WTC11 (cell line): ENCODE results near the gene C9orf57. TPM values are rescaled to one million over a fixed set of nuclear protein-coding genes. Genes with fewer than 3 reads are reported as not detected.
"Not testable (repeated sequence)": the region's sequence is repeated elsewhere in the genome, so short reads cannot be mapped to it uniquely, and the experiment has no call there.

Experiments used
- ATAC-seq: fragments of 200-7000 bp; cut with Tn5 transposase; 2 replicates; pipeline ENCODE4 v1.10.0; 2021; ENCODE audit warnings: mild to moderate bottlenecking, moderate library complexity
- Bru-seq: library from RNA; stranded (reverse); fragments of 400-500 nt; gene quantifications from one replicate; lab custom pipeline; 2021; lab: Mats Ljungman, UMichigan
- CTCF ChIA-PET: fragments of 300-600 bp; sonication (Branson Sonifier 250); formaldehyde crosslinking; loops from one replicate; lab custom pipeline; 2021; ENCODE audit warnings: antibody characterized with exemption; lab: Charles Lee
- POLR2A ChIA-PET: fragments of 350-600 bp; sonication (Branson Sonifier 250); formaldehyde crosslinking; loops from one replicate; lab custom pipeline; 2021; ENCODE audit warnings: antibody characterized with exemption; lab: Charles Lee
- DNase-seq: peaks from one replicate; pipeline ENCODE4 v3.0.0; 2021; ENCODE audit warnings: low spot score
- H3K27ac Mint-ChIP-seq: 2 replicates; pipeline ENCODE4 v1.8.0; 2021; ENCODE audit warnings: mixed read lengths
- H3K27me3 Mint-ChIP-seq: 2 replicates; pipeline ENCODE4 v1.8.0; 2021; ENCODE audit warnings: low read depth, mild to moderate bottlenecking, moderate library complexity, mixed read lengths
- H3K36me3 Mint-ChIP-seq: 2 replicates; pipeline ENCODE4 v1.8.0; 2021; ENCODE audit warnings: mixed read lengths
- H3K4me1 Mint-ChIP-seq: 2 replicates; pipeline ENCODE4 v1.8.0; 2022; ENCODE audit warnings: mixed read lengths
- H3K4me3 Mint-ChIP-seq: 2 replicates; pipeline ENCODE4 v1.8.0; 2021; ENCODE audit warnings: mild to moderate bottlenecking, moderate library complexity, mixed read lengths
- H3K9me3 Mint-ChIP-seq: 2 replicates; pipeline ENCODE4 v1.8.0; 2021; ENCODE audit warnings: mixed read lengths
- CREB1 ChIP-seq: sonication (generic); formaldehyde crosslinking; IDR thresholded peaks from 2 replicates; pipeline ENCODE4 v1.8.0; 2023; ENCODE audit warnings: mild to moderate bottlenecking, missing genetic modification reagents
- CTCF ChIP-seq: fragments of 200-600 bp; IDR thresholded peaks from 2 replicates; pipeline ENCODE4 v1.8.0; 2022; ENCODE audit warnings: antibody characterized with exemption
- E2F4 ChIP-seq: sonication (generic); formaldehyde crosslinking; IDR thresholded peaks from 2 replicates; pipeline ENCODE4 v1.8.1; 2022; ENCODE audit warnings: low read depth, mild to moderate bottlenecking, moderate library complexity, missing genetic modification reagents, borderline replicate concordance
- KAT7 ChIP-seq: sonication (generic); formaldehyde crosslinking; IDR thresholded peaks from 2 replicates; pipeline ENCODE4 v1.8.1; 2023; ENCODE audit warnings: missing genetic modification reagents, mild to moderate bottlenecking, borderline replicate concordance
- MAX ChIP-seq: sonication (generic); formaldehyde crosslinking; IDR thresholded peaks from 2 replicates; pipeline ENCODE4 v1.8.0; 2022; ENCODE audit warnings: mild to moderate bottlenecking, missing genetic modification reagents
- MYBL2 ChIP-seq: sonication (generic); formaldehyde crosslinking; IDR thresholded peaks from 2 replicates; pipeline ENCODE4 v1.8.1; 2023; ENCODE audit warnings: mild to moderate bottlenecking, moderate library complexity, missing genetic modification reagents
- NR1H2 ChIP-seq: sonication (generic); formaldehyde crosslinking; IDR thresholded peaks from 2 replicates; pipeline ENCODE4 v1.9.0; 2021; ENCODE audit warnings: mild to moderate bottlenecking, moderate library complexity, missing genetic modification reagents
- OVOL2 ChIP-seq: fragments of 250-450 bp; sonication (Bioruptor Pico); IDR thresholded peaks from 2 replicates; pipeline ENCODE4 v1.9.0; 2021; ENCODE audit warnings: mild to moderate bottlenecking, borderline replicate concordance
- PREB ChIP-seq: sonication (generic); formaldehyde crosslinking; IDR thresholded peaks from 2 replicates; pipeline ENCODE4 v1.8.1; 2022; ENCODE audit warnings: mild to moderate bottlenecking, missing genetic modification reagents, moderate library complexity, borderline replicate concordance
- TEAD1 ChIP-seq: sonication (generic); formaldehyde crosslinking; IDR thresholded peaks from 2 replicates; pipeline ENCODE4 v1.8.0; 2022; ENCODE audit warnings: mild to moderate bottlenecking, missing genetic modification reagents
- TEAD4 ChIP-seq: sonication (generic); formaldehyde crosslinking; IDR thresholded peaks from 2 replicates; pipeline ENCODE4 v1.8.0; 2022; ENCODE audit warnings: mild to moderate bottlenecking, missing genetic modification reagents
- TP53 ChIP-seq: sonication (generic); formaldehyde crosslinking; IDR thresholded peaks from 2 replicates; pipeline ENCODE4 v1.8.1; 2023; ENCODE audit warnings: mild to moderate bottlenecking, missing genetic modification reagents
- ZNF263 ChIP-seq: sonication (generic); formaldehyde crosslinking; IDR thresholded peaks from 2 replicates; pipeline ENCODE4 v1.8.1; 2022; ENCODE audit warnings: low read depth, mild to moderate bottlenecking, moderate library complexity, missing genetic modification reagents
- ZNF281 ChIP-seq: sonication (generic); formaldehyde crosslinking; IDR thresholded peaks from 2 replicates; pipeline ENCODE4 v1.8.0; 2023; ENCODE audit warnings: mild to moderate bottlenecking, missing genetic modification reagents
- ZNF317 ChIP-seq: sonication (generic); formaldehyde crosslinking; IDR thresholded peaks from 2 replicates; pipeline ENCODE4 v1.8.1; 2023; ENCODE audit warnings: low read depth, mild to moderate bottlenecking, moderate library complexity, missing genetic modification reagents, borderline replicate concordance
- ZNF425 ChIP-seq: fragments of 250-450 bp; sonication (Bioruptor Pico); conservative IDR thresholded peaks from 2 replicates; pipeline ENCODE4 v1.9.0; 2021; ENCODE audit warnings: mild to moderate bottlenecking
- long read RNA-seq, 3 experiments: library from RNA in 1 of 3; library from capped mRNA in 1 of 3; library from polyadenylated mRNA in 1 of 3; unstranded in 2 of 3; stranded (forward) in 1 of 3; transcript quantifications; one replicate each; pipeline ENCODE4 v2.0.0, GENCODE V29; 2021
- total RNA-seq: library from RNA; stranded (reverse); gene quantifications from 3 replicates; pipeline ENCODE4 v1.2.3, GENCODE V29; 2021

C9orf57 gene
- not detected in 3 replicates for total RNA-seq
- not detected for Bru-seq, nascent RNA
- long read RNA-seq, experiment 1, result 0 reads
- long read RNA-seq, experiment 2, result 0 reads
- long read RNA-seq, experiment 3, result 0 reads

- CTCF ChIA-PET, result no interaction called here
- no peaks in the 10 kb centered on the region for H3K36me3 Mint-ChIP-seq
- no peak for ATAC-seq
These were observed at the start of gene C9orf57 for GRCh38 chr9:72060513-72060912. Gene C9orf57, minus strand, starts transcription at chr9:72060613. Its CDS starts 1,282 bp downstream, at chr9:72059331.

GRCh38 chr9:72102520-72102919, 42.1 kb upstream of the C9orf57 start:
- ChIA-PET CTCF (no interaction called here), POLR2A (no interaction called here)
- TF ChIP-seq TEAD4 (no peak), E2F4 (no peak)
- ATAC-seq (no peak), DNase-seq (no peak)
- H3K4me3 Mint-ChIP-seq, result no peak overlapping the region
- no peak overlapping the region for H3K27ac Mint-ChIP-seq
- H3K27me3 Mint-ChIP-seq, result peaks cover 3% of the 10 kb centered on the region; the same call in 1 of the 2 replicates
- H3K9me3 Mint-ChIP-seq, result peaks cover 38% of the 10 kb centered on the region
- no peaks in the 10 kb centered on the region for H3K4me1 Mint-ChIP-seq
- peaks cover 4% of the 10 kb centered on the region; the same call in 1 of the 2 replicates for H3K36me3 Mint-ChIP-seq

More at GRCh38 chr9:72060513-72060912, at the start of gene C9orf57:
- no peak within 1 kb of the TSS for H3K4me3 Mint-ChIP-seq
- no peaks in the 10 kb centered on the region for H3K4me1 Mint-ChIP-seq
- no peak for TF ChIP-seq OVOL2
- no peaks in the 10 kb centered on the region for H3K9me3 Mint-ChIP-seq
- H3K27ac Mint-ChIP-seq, result no peak within 1 kb of the TSS
- no peak for DNase-seq
- POLR2A ChIA-PET, result no interaction called here
- H3K27me3 Mint-ChIP-seq, result no peaks in the 10 kb centered on the region

GRCh38 chr9:72095520-72095919, 35.1 kb upstream of the C9orf57 start:
- H3K4me1 Mint-ChIP-seq, ATAC-seq, H3K36me3 Mint-ChIP-seq, POLR2A ChIA-PET, DNase-seq, CTCF ChIA-PET, H3K27me3 Mint-ChIP-seq, H3K27ac Mint-ChIP-seq, H3K4me3 Mint-ChIP-seq: not testable (repeated sequence)
- H3K9me3 Mint-ChIP-seq, result peaks cover 19% of the 10 kb centered on the region

GRCh38 chr9:72092820-72093219, 32.4 kb upstream of the C9orf57 start:
- DNase-seq, result no peak
- no peak for TF ChIP-seq KAT7 (CRISPR knock-in tag)
- no peak for TF ChIP-seq CTCF
- no peak for TF ChIP-seq MYBL2 (CRISPR knock-in tag)
- no peak for TF ChIP-seq ZNF263 (CRISPR knock-in tag)
- TF ChIP-seq ZNF425 (CRISPR knock-in tag), result no peak
- TF ChIP-seq TP53 (CRISPR knock-in tag), result no peak
- TF ChIP-seq ZNF317 (CRISPR knock-in tag), result no peak
- TF ChIP-seq E2F4, result no peak
- no peak for TF ChIP-seq MAX (CRISPR knock-in tag)
- no peak for TF ChIP-seq NR1H2 (CRISPR knock-in tag)
- no peak for TF ChIP-seq PREB (CRISPR knock-in tag)
- TF ChIP-seq CREB1 (CRISPR knock-in tag), result no peak
- TF ChIP-seq TEAD1 (CRISPR knock-in tag), result no peak
- no peak for TF ChIP-seq ZNF281 (CRISPR knock-in tag)
- Mint-ChIP-seq H3K36me3 (no peaks in the 10 kb centered on the region), H3K27me3 (no peaks in the 10 kb centered on the region), H3K4me1 (no peaks in the 10 kb centered on the region), H3K4me3 (no peak overlapping the region), H3K9me3 (peaks cover 13% of the 10 kb centered on the region), H3K27ac (no peak overlapping the region; the same call in 1 of the 2 replicates)
- ChIA-PET CTCF (no interaction called here), POLR2A (no interaction called here)
- no peak for ATAC-seq
